GM21619 (cell line): Measurements from ENCODE around the gene MYO5C.
"Not testable (repeated sequence)": the region's sequence is repeated elsewhere in the genome, so short reads cannot be mapped to it uniquely, and the experiment has no call there.

Experiments used
- ATAC-seq: cut with Tn5 transposase; IDR thresholded peaks from one replicate; pipeline ENCODE4 v1.9.1; 2021; ENCODE audit not compliant: unreplicated experiment

MYO5C gene

GRCh38 chr15:52307847-52308246 is 12.2 kb upstream of the MYO5C start:
- ATAC-seq = no peak

GRCh38 chr15:52306270-52306669 is 10.7 kb upstream of the MYO5C start:
- ATAC-seq = no peak

- ATAC-seq = no peak
Observed at GRCh38 chr15:52303093-52303772, 7.6 kb upstream of the MYO5C start.

- no peak for ATAC-seq
Observed at GRCh38 chr15:52301265-52301847, 5.8 kb upstream of the MYO5C start.

GRCh38 chr15:52294881-52295420 is 653 bp downstream of the MYO5C start:
- ATAC-seq = no peak

GRCh38 chr15:52292780-52293392 is 2.7 kb downstream of the MYO5C start:
- no peak for ATAC-seq

GRCh38 chr15:52291204-52291603 is 4.4 kb downstream of the MYO5C start:
- no peak for ATAC-seq

GRCh38 chr15:52290800-52291199 is 4.8 kb downstream of the MYO5C start:
- ATAC-seq = no peak

- ATAC-seq = no peak
Observed at GRCh38 chr15:52290329-52290728, 5.3 kb downstream of the MYO5C start.

- no peak for ATAC-seq
Observed at GRCh38 chr15:52289629-52290081, 5.9 kb downstream of the MYO5C start.

GRCh38 chr15:52288986-52289385 is 6.6 kb downstream of the MYO5C start:
- no peak for ATAC-seq

- ATAC-seq = no peak
Observed at GRCh38 chr15:52288051-52288942, 7.3 kb downstream of the MYO5C start.

GRCh38 chr15:52287114-52287513 is 8.5 kb downstream of the MYO5C start:
- no peak for ATAC-seq

GRCh38 chr15:52285941-52286340 is 9.7 kb downstream of the MYO5C start:
- ATAC-seq = not testable (repeated sequence)

- ATAC-seq = no peak
Observed at GRCh38 chr15:52284164-52284563, 11.4 kb downstream of the MYO5C start.

- no peak for ATAC-seq
Observed at GRCh38 chr15:52283281-52283680, 12.3 kb downstream of the MYO5C start.

- no peak for ATAC-seq
Observed at GRCh38 chr15:52282418-52282817, 13.2 kb downstream of the MYO5C start.

GRCh38 chr15:52281085-52282035 is 14.2 kb downstream of the MYO5C start:
- ATAC-seq = no peak

GRCh38 chr15:52280326-52281084 is 15.1 kb downstream of the MYO5C start:
- no peak for ATAC-seq
